WTC11 (cell line): ENCODE data around the gene CCND1.

ENCODE experiments used
- CBFB ChIP-seq: sonication (generic); formaldehyde crosslinking; IDR thresholded peaks from 2 replicates; pipeline ENCODE4 v1.8.1; 2022; ENCODE audit warnings: mild to moderate bottlenecking, low read depth, missing genetic modification reagents
- CTCF ChIP-seq: fragments of 200-600 bp; IDR thresholded peaks from 2 replicates; pipeline ENCODE4 v1.8.0; 2022; ENCODE audit warnings: antibody characterized with exemption
- HMGA2 ChIP-seq: fragments of 250-450 bp; sonication (Bioruptor Pico); IDR thresholded peaks from 2 replicates; pipeline ENCODE4 v1.4.0; 2021; ENCODE audit warnings: mild to moderate bottlenecking, moderate library complexity
- USF2 ChIP-seq: sonication (generic); formaldehyde crosslinking; IDR thresholded peaks from 2 replicates; pipeline ENCODE4 v1.8.1; 2023; ENCODE audit warnings: mild to moderate bottlenecking, missing genetic modification reagents, moderate library complexity
- TF ChIP-seq, protein P1 (sequence below): sonication (generic); formaldehyde crosslinking; IDR thresholded peaks from 2 replicates; pipeline ENCODE4 v1.8.0; 2022; ENCODE audit warnings: mild to moderate bottlenecking, missing genetic modification reagents

- TF ChIP-seq, protein P1, sequence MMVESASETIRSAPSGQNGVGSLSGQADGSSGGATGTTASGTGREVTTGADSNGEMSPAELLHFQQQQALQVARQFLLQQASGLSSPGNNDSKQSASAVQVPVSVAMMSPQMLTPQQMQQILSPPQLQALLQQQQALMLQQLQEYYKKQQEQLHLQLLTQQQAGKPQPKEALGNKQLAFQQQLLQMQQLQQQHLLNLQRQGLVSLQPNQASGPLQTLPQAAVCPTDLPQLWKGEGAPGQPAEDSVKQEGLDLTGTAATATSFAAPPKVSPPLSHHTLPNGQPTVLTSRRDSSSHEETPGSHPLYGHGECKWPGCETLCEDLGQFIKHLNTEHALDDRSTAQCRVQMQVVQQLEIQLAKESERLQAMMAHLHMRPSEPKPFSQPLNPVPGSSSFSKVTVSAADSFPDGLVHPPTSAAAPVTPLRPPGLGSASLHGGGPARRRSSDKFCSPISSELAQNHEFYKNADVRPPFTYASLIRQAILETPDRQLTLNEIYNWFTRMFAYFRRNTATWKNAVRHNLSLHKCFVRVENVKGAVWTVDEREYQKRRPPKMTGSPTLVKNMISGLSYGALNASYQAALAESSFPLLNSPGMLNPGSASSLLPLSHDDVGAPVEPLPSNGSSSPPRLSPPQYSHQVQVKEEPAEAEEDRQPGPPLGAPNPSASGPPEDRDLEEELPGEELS (CRISPR knock-in tag) = no peak
- no peak for TF ChIP-seq USF2 (CRISPR knock-in tag)
- no peak for TF ChIP-seq CTCF
- TF ChIP-seq HMGA2 (CRISPR knock-in tag) = no peak
- no peak for TF ChIP-seq CBFB (CRISPR knock-in tag)
Observed at GRCh38 chr11:69605737-69606526, 35.0 kb upstream of the CCND1 start.
